A549 (cell line): ENCODE results near the gene MARCHF6.

Experiments
- BHLHE40 ChIP-seq: IDR thresholded peaks from 2 replicates; pipeline ENCODE4 v1.6.1; 2012; ENCODE audit warnings: low read depth, low read length, inconsistent platforms
- CHD2 ChIP-seq: fragments of 150-350 bp; IDR thresholded peaks from 2 replicates; pipeline ENCODE4 v1.6.1; 2014; ENCODE audit warnings: low read length; ENCODE audit not compliant: partially characterized antibody
- CTCF ChIP-seq: fragments of >200 bp; sonication (Bioruptor Twin); formaldehyde crosslinking; IDR thresholded peaks from 3 replicates; pipeline ENCODE4 v1.5.1; 2016
- JUNB ChIP-seq: fragments of >200 bp; sonication (Bioruptor Twin); formaldehyde crosslinking; IDR thresholded peaks from 2 replicates; pipeline ENCODE4 v1.6.1; 2016
- KDM1A ChIP-seq: fragments of 200-600 bp; sonication (generic); IDR thresholded peaks from 2 replicates; pipeline ENCODE4 v1.6.1; 2016; ENCODE audit warnings: low read depth, mild to moderate bottlenecking
- MAX ChIP-seq: IDR thresholded peaks from 2 replicates; pipeline ENCODE4 v1.6.1; 2012
- MAZ ChIP-seq: fragments of 150-350 bp; IDR thresholded peaks from 2 replicates; pipeline ENCODE4 v1.6.1; 2014; ENCODE audit warnings: antibody characterized with exemption, low read depth, low read length, borderline replicate concordance
- PHF8 ChIP-seq: fragments of 200-600 bp; sonication (generic); IDR thresholded peaks from 2 replicates; pipeline ENCODE4 v1.6.1; 2016; ENCODE audit warnings: low read depth, mild to moderate bottlenecking, antibody characterized with exemption, moderate library complexity, borderline replicate concordance
- POLR2A ChIP-seq: IDR thresholded peaks from 2 replicates; pipeline ENCODE4 v1.6.1; 2012; ENCODE audit warnings: mild to moderate bottlenecking, low read length
- RAD21 ChIP-seq, 2 experiments: fragments of >200 bp in 1 of 2; sonication (Bioruptor Twin) in 1 of 2; formaldehyde crosslinking in 1 of 2; IDR thresholded peaks in 1 of 2; conservative IDR thresholded peaks in 1 of 2; 2 replicates in 1 of 2; 3 replicates in 1 of 2; pipeline ENCODE4 v1.6.1; 2012 to 2018; ENCODE audit warnings: inconsistent platforms in 1 of 2
- RARB ChIP-seq: fragments of 250-450 bp; sonication (Bioruptor Pico); IDR thresholded peaks from 2 replicates; pipeline ENCODE4 v1.8.0; 2021; ENCODE audit warnings: mild to moderate bottlenecking, moderate library complexity
- REST ChIP-seq: fragments of 200-600 bp; sonication (generic); IDR thresholded peaks from 2 replicates; pipeline ENCODE4 v1.6.1; 2016; ENCODE audit warnings: antibody characterized with exemption, mild to moderate bottlenecking, moderate library complexity
- USF2 ChIP-seq: fragments of 450-650 bp; IDR thresholded peaks from 2 replicates; pipeline ENCODE4 v1.6.1; 2014; ENCODE audit warnings: antibody characterized with exemption

- TF ChIP-seq BHLHE40 (no peak), RAD21 (conservative IDR thresholded peaks at IDR 0.05 in 1 of 2, IDR thresholded peaks at IDR 0.05 in 1 of 2) (no peak), USF2 (no peak), CHD2 (no peak), MAX (no peak), CTCF (no peak), KDM1A (no peak), RARB (CRISPR knock-in tag) (no peak), PHF8 (no peak), POLR2A (no peak), JUNB (no peak), MAZ (no peak), REST (no peak)
Measured at GRCh38 chr5:10317825-10318682, 35.4 kb upstream of the MARCHF6 start.
